Endometrial microvascular endothelial cells (primary cell): Measurements from ENCODE around the gene CTNND2. TPM values are rescaled to one million over a fixed set of nuclear protein-coding genes. Genes with fewer than 3 reads are reported as not detected.

Source experiments
- in situ Hi-C: cut with HindIII; loops from 2 replicates; pipeline ENCODE4 v1.10.0; 2017; ENCODE audit warnings: low sequenced_read_pairs, low pct_unique_long_range_greater_than_20kb; ENCODE audit errors: inconsistent ontology term
- total RNA-seq: library from RNA; depleted of rRNA; stranded (reverse); fragments of >200 nt; gene quantifications from one replicate; pipeline ENCODE4 v1.2.3, GENCODE V29; 2015; ENCODE audit errors: inconsistent ontology term

Gene CTNND2, protein sequence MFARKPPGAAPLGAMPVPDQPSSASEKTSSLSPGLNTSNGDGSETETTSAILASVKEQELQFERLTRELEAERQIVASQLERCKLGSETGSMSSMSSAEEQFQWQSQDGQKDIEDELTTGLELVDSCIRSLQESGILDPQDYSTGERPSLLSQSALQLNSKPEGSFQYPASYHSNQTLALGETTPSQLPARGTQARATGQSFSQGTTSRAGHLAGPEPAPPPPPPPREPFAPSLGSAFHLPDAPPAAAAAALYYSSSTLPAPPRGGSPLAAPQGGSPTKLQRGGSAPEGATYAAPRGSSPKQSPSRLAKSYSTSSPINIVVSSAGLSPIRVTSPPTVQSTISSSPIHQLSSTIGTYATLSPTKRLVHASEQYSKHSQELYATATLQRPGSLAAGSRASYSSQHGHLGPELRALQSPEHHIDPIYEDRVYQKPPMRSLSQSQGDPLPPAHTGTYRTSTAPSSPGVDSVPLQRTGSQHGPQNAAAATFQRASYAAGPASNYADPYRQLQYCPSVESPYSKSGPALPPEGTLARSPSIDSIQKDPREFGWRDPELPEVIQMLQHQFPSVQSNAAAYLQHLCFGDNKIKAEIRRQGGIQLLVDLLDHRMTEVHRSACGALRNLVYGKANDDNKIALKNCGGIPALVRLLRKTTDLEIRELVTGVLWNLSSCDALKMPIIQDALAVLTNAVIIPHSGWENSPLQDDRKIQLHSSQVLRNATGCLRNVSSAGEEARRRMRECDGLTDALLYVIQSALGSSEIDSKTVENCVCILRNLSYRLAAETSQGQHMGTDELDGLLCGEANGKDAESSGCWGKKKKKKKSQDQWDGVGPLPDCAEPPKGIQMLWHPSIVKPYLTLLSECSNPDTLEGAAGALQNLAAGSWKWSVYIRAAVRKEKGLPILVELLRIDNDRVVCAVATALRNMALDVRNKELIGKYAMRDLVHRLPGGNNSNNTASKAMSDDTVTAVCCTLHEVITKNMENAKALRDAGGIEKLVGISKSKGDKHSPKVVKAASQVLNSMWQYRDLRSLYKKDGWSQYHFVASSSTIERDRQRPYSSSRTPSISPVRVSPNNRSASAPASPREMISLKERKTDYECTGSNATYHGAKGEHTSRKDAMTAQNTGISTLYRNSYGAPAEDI (N-terminal part only)
- total RNA-seq: not detected

- in situ Hi-C loops: no loop called here
Observed at GRCh38 chr5:11904265-11904906, at the start of gene CTNND2. TSS of gene CTNND2 (minus strand) at chr5:11904446. CDS start at chr5:11903853, 593 bp downstream.

- in situ Hi-C loops: no loop called here
Observed at GRCh38 chr5:11946317-11946716, 42.1 kb upstream of the CTNND2 start.

DNA sequence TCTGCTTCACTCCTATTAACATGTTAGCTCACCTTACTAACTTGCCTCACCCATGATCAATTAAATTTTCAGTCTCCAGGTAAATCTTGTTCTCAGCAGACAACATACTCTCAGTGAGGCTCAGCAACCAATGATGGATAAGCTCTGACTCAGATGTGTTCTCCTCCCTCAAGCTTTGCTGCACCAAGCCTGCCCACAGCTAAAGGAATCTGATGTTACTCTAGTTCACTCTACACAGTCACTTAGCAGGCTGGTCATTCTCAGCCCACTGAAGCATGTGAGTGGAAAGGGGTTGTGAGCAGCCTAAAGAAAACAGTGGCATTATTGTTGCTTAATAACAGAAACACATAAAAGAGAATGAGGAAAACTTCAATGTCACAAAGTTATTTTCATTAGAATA lies 37.3 kb upstream of the CTNND2 start:
- in situ Hi-C loops: no loop called here

- in situ Hi-C loops: no loop called here
Observed at GRCh38 chr5:11931638-11932037, 27.4 kb upstream of the CTNND2 start.

DNA sequence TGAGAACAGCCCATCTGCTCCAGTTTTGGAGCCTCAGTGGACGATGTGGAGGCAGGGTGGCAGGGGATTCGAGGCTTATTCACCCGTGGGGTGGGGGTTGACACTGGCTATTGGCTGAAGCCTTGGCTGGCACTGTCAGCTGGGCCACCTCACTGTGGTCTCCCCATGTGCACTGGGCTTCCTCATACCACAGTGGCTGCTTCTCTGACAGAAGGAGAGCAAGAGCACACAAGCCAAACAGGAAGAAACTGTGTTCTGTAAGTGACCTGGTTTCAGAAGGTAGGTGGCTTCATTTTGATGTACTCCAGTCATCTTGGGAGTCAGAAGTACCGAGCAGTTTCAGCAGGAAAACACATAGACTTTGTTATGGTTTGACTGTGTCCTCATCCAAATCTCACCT lies 24.7 kb upstream of the CTNND2 start:
- in situ Hi-C loops: no loop called here

DNA sequence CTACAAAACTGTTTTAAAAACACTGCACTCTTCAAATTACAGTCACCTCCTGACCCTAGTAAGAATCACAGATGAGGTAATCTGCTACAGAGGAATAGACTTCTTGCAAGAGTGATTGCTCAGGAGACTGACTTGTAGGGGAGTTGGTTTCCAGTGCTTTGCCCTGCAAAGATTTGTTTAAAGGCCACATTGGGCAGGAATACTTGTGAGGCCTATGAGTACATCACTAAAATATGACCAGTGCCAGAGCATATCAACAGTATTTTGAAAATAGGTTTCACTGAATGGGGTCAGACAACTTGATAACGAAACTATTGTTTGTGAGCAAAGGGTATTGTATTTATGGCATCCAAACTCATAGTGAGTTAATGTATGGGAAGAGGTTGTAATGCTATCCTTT lies 21.5 kb upstream of the CTNND2 start:
- in situ Hi-C loops: no loop called here

DNA sequence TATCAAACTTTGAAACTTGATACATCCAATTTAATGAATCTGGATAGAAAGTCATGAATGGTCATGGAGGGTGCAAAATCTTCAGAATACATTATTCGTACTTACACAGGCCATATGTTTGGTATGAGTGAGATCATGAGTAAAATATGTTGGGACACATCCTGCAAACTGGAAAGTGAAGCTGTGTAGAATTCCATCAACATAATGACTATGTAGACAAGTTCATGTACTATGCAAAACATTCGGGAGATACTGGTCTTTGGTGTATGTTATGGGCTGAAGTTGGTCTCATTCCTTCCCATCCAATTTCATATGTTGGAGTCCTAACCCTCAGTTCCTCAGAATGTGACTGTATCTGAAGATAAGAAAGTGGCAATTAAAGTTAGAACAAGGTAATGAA lies 18.1 kb upstream of the CTNND2 start:
- in situ Hi-C loops: no loop called here

- in situ Hi-C loops: no loop called here
Observed at GRCh38 chr5:11918463-11919045, 14.3 kb upstream of the CTNND2 start.

GRCh38 chr5:11909471-11909870 lies 5.2 kb upstream of the CTNND2 start:
- in situ Hi-C loops: no loop called here

DNA sequence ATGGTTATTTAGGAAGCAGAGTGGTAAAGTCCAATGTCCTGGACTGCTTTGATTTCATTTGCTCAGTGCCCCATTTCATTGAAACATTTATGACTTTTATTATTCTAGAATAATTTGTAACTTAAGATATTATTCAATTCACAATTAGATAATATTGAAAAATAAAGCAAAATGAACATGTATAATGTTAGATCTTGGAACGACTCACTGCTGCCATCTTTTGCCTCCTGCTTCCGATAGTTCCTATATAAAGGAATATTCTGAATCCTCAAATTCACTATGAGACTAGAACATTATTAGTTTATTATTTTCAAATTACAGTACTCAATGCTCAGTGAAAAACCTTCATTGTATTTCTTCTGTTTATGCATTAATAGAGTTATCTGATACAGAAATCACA lies 2.3 kb upstream of the CTNND2 start:
- in situ Hi-C loops: no loop called here

GRCh38 chr5:11905206-11905605 lies 960 bp upstream of the CTNND2 start:
- in situ Hi-C loops: no loop called here

DNA sequence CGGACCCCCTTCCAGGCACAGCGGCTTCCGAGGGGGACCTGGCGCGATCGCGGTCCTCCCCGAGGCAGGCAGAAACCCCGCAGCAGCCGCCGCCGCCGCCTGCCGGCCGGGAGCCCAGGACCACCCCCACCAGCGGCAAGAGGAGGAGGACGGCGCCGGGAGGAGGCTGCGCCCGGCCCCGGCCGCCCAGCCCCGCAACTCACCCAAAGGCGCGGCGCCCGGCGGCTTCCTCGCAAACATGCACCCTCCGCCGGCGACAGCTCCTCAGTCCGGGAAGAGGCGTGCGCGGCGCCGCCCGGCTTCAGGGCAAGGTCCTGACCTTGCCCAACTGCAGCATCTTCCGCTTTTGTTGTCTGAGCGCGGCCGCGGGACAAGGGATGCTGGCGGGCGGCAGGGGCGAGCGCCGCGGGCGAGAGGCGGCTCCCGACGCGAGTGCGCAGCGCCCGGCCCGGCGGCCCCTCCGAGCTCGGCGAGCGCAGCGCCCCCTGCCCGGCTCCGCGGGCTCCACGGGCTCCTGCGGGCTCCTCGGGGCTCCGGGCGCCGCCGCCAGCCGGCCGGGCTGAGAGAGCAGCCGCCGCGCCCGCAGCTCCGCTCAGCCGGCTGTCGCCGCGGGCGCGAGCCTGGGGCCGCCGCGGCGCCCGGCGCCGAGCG lies 507 bp downstream of the CTNND2 start:
- in situ Hi-C loops: no loop called here

- in situ Hi-C loops: no loop called here
Observed at GRCh38 chr5:11903121-11903613, 1.1 kb downstream of the CTNND2 start.

- in situ Hi-C loops: no loop called here
Observed at GRCh38 chr5:11902201-11902619, 2.0 kb downstream of the CTNND2 start.

- in situ Hi-C loops: no loop called here
Observed at GRCh38 chr5:11898787-11899186, 5.5 kb downstream of the CTNND2 start.

DNA sequence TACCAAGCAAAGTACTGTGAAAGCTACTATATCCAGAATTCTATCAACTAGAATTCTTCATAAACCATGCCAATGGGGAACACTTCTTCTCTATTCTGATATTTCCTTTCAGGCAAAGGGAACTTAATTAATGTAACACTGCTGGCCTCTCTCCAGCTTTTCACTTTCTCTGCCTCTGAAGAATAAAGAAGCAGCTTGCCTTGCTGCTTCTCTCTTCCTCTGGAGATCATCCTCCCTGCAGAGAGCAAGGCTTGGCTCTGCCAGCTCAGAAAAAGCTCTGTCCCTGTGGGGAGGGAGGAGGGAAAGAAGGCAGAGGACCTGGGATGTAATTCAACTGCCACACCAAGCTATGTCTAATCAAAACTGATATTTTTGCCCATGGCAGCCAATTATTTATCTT lies 6.5 kb downstream of the CTNND2 start:
- in situ Hi-C loops: no loop called here

DNA sequence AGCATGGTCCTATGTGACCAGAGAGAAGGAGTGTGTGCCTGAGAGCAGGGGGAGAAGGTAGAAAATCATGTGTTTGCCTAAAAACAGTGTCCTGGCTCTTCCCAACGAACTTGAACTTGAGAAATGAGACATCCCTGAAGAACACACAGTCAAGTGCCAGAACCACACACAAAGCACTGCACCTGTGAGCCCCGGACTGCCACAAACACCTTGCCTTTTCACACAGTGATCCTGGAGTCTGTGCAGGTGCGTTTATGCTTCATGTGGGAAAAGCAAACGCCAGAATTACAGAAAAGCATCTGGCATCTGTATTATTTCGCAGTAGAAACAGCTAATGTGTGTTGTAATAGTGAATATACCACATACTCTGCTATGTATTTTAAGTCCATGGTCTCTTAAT lies 9.3 kb downstream of the CTNND2 start:
- in situ Hi-C loops: no loop called here

DNA sequence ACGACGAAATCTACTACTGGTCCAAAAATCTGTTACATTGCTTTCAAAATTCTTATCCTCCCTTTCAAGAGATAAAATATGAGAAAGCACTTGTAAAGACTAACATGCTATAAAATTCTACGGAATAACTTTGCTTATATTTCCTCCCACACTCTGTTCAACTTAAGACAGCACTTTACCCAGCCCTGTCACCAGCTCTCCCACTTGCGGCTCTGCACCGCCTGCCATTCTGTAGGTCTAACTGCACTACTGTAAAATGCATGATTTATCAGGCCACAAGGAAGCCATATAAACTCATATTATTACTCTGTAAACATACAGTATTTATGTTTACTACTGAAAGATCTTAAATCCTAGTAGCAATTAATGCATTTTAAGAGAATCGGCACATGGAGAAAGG lies 11.4 kb downstream of the CTNND2 start:
- in situ Hi-C loops: no loop called here
